Omental fat pad (tissue), 4 donors: ENCODE data around the gene CELF5. TPM values are rescaled to one million over a fixed set of nuclear protein-coding genes. Genes with fewer than 3 reads are reported as not detected.
"Not testable (repeated sequence)": the region's sequence is repeated elsewhere in the genome, so short reads cannot be mapped to it uniquely, and the experiment has no call there.

Source experiments
- ATAC-seq: fragments of 150-250 bp; one replicate; pipeline ENCODE4 v1.9.1; 2016; ENCODE audit warnings: mild to moderate bottlenecking, moderate library complexity; ENCODE audit not compliant: low FRiP score
- DNase-seq: peaks from one replicate; pipeline ENCODE4 v3.0.0-alpha.2; 2019; ENCODE audit warnings: low spot score
- CTCF ChIP-seq, 3 donors: fragments of 450-650 bp; IDR thresholded peaks; one replicate each; pipeline ENCODE4 v1.5.1; 2016 to 2017; ENCODE audit warnings: antibody characterized with exemption in 3 of 3, mild to moderate bottlenecking in 3 of 3, moderate library complexity in 2 of 3
- total RNA-seq, 4 donors: library from RNA; depleted of rRNA; stranded (reverse); fragments of >200 nt; gene quantifications; one replicate each; pipeline ENCODE4 v1.1.0, GENCODE V29; 2016

The CELF5 gene
- total RNA-seq, 4 donors from 2014 or later = not detected

DNA sequence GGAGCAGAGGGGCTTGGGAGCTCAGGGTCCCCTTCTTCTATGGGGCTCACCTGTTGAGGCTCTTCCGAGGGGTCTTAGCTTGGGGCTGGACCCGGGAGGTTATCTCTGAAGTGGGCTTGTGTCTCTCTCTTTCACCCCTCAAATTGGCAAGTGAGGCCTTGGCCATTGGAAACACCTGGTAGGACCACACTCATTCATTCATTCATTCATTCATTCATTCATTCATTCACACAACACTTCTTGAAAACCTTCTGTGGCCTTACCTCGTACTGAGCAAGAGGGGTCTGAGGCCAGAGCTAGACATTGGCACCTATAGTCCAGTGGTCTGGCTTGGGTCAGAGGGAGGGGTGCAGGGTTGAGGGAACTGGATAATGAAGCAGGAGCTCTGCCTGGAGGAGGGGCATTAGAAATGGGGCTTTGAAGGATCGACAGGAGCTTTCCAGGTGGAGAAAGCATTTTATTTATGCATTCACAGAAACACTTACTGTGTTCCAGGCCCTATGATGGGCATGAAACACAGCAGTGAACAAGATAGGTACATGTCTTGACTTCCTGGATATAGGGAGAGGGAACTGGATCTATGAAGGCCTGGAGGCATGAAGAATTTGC, 5.5 kb downstream of the CELF5 start:
- TF ChIP-seq CTCF (IDR thresholded peaks at IDR 0.05) = no peak

DNA sequence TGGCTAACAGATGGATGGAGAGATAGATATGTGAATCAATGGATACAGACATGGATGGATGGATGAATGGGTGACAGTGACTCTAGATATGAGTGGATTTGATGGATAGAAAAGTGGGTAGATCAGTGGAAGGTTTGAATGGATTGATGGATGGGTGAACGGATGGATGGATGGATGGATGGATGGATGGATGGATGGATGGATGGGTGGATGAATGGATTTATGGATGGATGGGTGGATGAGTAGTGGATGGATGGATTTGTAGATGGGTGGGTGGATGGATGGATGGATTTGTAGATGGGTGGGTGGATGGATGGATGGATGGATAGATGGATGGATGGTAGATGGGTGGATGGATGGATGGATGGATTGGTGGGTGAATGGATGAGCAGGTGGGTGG, 6.8 kb downstream of the CELF5 start:
- no peak for ATAC-seq
- TF ChIP-seq CTCF (IDR thresholded peaks at IDR 0.05) = no peak
- no peak for DNase-seq

More for the DNA sequence above, 5.5 kb downstream of the CELF5 start:
- no peak for ATAC-seq
- DNase-seq = no peak

GRCh38 chr19:3233116-3233515, 8.7 kb downstream of the CELF5 start:
- ATAC-seq (no peak), DNase-seq (no peak)
- no peak for TF ChIP-seq CTCF (IDR thresholded peaks at IDR 0.05)

DNA sequence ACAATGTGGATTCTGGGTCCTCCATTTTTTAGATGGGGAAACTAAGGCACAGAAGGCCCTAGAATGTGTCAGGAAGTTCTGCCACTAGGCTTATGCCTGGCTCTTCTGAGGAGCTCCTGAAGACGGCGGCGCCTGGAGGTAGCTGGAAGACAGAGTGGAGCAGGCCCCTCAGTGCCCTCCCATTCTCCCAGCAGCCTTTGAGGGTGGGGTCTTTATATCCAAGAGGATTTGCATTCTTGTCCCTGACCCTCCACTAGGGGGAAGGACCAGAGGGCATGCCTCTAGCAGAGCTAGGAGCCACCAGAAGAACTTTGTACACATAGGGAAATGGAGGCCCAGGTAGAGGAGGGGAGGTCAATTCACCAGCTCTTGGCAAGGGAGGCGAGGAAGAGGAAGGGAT, 9.4 kb downstream of the CELF5 start:
- ATAC-seq (no peak), DNase-seq (no peak)
- TF ChIP-seq CTCF (IDR thresholded peaks at IDR 0.05) = no peak

GRCh38 chr19:3234800-3235199, 10.3 kb downstream of the CELF5 start:
- TF ChIP-seq CTCF (IDR thresholded peaks at IDR 0.05) = no peak
- no peak for ATAC-seq
- DNase-seq = no peak

GRCh38 chr19:3235604-3236003, 11.1 kb downstream of the CELF5 start:
- DNase-seq, ATAC-seq: not testable (repeated sequence)

GRCh38 chr19:3236272-3236671, 11.8 kb downstream of the CELF5 start:
- ATAC-seq = no peak
- no peak for TF ChIP-seq CTCF (IDR thresholded peaks at IDR 0.05)
- DNase-seq = no peak
